ENCODE data around the gene DPP10.

The DPP10 gene

GRCh38 chr2:114810092-114810491 lies 367.7 kb downstream of the DPP10 start:
- no peak for DNase-seq (ENCODE audit: low read depth)

DNA sequence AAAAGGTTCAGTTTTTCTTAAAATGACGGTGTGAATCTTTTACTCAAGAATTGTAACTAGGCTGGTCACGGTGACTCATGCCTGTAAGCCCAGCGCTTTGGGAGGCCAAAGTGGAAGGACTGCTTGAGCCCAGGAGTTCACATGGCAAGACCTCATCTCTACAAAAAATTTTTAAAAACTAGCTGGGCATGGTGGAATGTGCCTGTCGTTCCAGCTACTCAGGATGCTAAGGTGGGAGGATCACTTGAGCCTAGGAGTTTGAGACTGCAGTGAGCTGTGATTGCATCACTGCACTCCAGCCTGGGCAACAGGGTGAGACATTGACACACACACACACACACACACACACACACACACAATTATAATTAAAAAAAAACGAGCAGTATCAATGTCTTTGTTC lies 369.8 kb downstream of the DPP10 start:
- DNase-seq (ENCODE audit: low read depth): no peak

- no peak for DNase-seq (ENCODE audit: low read depth)
Measured at GRCh38 chr2:114814355-114814754, 371.9 kb downstream of the DPP10 start.

- DNase-seq (ENCODE audit: low read depth): no peak
Measured at GRCh38 chr2:114821055-114821454, 378.6 kb downstream of the DPP10 start.

GRCh38 chr2:114843963-114844362 lies 401.5 kb downstream of the DPP10 start:
- DNase-seq (ENCODE audit: low read depth): no peak

DNA sequence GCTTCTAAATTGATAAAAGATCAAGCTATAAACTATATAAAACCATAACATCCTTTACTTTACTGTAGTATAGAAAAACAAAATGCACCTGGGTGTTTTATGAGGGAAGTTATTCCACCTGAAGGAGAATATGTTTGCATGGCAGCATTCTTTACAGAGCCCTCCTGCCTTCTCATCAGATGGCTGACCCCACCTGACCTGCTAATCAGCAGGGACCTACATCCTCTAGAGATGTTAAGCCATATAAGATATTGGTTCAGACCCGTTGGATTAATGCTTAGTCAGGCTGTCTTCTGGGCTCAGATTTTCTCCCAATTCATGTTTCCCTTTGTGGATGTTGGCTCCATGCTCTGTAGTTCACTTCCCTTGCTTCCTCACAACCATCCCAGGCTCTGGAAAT lies 414.8 kb downstream of the DPP10 start:
- DNase-seq (ENCODE audit: low read depth): no peak

DNA sequence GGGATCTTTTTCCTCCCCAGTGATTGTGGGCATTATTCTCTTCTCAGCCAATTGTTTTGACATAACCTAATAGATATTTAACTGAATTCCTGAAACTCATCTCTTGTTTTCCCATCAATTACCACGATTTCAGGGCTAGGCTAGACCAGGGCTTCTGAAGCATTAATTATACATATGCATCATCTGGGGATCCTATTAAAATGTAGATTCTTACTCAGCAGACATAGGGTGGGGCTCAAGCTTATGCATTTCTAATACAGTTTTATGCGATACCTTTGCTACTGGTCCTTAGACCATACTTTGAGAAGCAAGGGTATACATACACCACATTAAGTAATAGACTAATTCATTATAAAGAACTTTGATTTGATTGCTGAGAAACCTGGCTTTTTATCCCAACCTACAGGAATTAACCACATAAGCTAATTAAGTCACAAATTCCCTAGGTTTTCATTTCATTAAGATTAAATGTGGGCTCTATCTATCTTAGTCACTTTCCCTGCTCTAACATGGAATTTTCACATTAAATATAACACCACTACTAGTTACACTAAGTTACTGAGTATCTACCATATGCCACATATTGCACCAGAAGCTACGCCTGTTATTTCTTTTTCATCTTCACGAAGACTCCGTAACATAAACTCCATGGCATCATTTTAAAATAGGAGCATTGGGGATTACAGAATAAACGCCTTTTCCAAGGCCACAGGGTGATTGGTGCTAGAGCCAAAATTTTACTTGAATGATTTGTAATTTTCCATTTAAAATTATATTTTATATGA lies 417.5 kb downstream of the DPP10 start:
- DNase-seq (ENCODE audit: low read depth): no peak

DNA sequence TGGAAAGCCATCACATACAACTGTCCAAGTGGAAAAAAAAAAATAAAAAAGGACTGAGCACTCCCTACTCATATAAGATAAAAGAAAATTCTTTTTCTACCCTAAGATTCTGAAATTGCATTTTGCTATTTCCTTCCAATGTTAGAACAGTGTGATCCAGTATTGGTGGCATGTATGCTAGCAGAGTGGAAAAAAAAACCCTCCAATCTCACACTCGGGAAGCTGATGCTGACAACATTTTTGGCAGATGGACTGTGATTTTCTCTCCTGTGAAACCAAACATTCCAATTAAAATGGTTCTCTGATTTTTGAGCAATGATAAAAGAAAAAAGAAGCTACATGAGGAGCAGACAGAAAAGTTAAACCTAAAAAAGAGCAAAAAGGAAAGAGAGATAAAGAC lies 419.8 kb downstream of the DPP10 start:
- DNase-seq (ENCODE audit: low read depth): no peak

GRCh38 chr2:114864901-114865300 lies 422.5 kb downstream of the DPP10 start:
- no peak for DNase-seq (ENCODE audit: low read depth)

- no peak for DNase-seq (ENCODE audit: low read depth)
Measured at GRCh38 chr2:114880046-114880445, 437.6 kb downstream of the DPP10 start.

DNA sequence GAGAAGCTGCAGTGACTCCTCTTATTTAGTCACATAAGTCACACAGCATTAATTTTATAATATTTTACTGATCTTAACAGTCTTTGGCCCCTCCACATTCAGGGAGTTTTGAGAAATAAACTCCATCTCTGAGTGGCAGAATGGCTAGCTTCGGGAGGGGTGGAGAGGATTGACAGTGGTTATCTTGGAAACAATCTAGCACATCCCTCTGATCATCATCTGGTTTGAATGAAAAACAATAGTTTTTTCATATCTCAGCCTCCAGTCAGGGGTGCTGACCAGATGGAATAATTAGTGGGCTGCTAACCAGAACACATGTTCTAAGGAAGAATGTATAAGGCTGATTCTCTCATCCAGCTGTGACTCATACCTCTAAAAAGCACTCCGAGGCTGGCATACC lies 477.5 kb downstream of the DPP10 start:
- no peak for DNase-seq (ENCODE audit: low read depth)

GRCh38 chr2:114922076-114922475 lies 479.6 kb downstream of the DPP10 start:
- no peak for DNase-seq (ENCODE audit: low read depth)

- no peak for DNase-seq (ENCODE audit: low read depth)
Measured at GRCh38 chr2:114925296-114926255, 483.1 kb downstream of the DPP10 start.

DNA sequence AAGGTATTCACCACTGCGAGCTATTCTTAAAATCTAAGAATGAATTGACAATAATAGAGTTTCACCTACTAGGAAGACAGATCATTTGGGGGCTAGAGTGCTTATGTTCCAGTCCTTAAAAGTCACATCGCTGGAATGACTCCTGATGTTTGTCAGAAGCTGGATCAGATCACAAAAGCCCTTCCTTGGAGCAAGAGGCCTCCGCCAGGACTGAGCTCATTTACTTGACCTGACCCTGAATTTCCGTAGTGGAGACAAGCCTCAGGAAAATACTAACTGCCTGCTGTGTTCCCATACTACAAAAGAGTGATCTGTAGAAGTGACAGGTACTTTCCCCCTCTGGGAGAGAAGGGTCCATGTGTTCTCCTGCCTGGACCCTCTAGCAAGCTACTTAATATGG lies 483.9 kb downstream of the DPP10 start:
- DNase-seq (ENCODE audit: low read depth): no peak

DNA sequence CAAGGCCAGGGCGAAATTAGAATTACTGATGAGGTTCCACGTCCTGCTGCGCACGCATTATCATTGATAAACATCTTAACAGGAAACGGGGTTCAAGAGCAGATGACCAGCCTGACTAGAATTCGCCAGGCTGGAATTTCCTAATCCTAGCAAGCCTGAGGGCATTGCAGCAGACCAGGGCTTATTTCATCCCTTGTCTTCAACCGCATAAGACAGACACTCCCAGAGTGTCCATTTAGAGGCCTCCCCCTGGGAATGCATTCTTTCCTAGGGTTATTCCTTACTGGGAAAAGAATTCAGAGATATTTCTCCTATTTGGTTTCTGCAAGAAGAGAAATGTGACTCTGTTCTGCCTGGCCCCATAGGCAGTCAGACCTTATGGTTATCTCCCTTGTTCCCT lies 486.8 kb downstream of the DPP10 start:
- no peak for DNase-seq (ENCODE audit: low read depth)

DNA sequence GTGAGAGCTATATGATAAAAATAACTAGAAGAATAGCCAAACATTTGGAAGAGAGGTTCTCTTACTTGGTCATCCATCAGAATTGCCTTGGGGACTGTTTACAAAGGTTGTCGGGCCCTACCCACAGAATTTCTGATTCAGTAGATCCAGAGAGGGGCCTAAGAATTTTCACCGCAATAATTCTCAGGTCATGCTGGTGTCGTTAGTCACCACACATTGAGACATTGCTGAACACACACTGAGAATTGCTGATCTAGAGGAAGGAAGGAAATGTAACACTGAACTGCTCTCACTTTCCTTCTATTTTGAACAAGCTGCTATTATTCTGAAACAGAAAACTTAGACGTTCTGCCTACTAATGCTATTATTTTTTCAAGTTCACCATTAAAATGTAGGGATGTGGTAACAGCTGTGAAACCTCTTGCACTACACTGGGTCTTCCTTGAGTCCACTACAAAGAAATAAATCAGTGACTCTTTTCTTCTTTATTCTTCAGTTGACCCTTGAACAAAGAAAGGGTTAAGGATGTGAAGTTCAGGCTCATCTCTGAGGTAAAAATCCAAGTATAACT lies 491.3 kb downstream of the DPP10 start:
- no peak for DNase-seq (ENCODE audit: low read depth)

- no peak for DNase-seq (ENCODE audit: low read depth)
Measured at GRCh38 chr2:114935031-114935430, 492.6 kb downstream of the DPP10 start.

DNA sequence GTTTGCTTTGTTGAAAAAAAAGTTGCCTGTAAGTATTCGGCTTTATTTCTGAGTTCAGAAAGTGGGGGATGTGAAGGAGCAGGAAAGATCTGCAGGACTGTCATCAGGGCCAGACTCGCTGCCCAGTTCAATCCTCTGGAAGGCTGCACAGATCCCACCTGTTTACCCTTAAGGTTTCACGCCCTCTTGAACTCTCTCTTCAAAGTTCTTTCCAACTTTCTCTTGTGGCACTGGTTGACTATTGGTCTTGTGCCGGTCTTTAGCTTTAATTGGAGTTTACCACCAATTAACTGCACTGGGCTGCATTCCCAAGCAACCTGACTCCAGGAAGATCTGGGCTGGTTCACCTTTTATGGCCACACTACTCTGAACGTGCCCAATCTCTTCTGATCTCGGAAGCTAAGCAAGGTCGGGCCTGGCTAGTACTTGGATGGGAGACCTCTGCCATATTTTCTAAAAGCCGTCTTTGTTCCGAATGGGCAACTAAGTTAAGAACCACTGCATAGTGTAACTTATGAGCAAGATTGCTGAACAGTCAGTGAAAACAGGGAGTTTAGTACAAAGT lies 495.0 kb downstream of the DPP10 start:
- DNase-seq (ENCODE audit: low read depth): no peak

GRCh38 chr2:114940785-114941458 lies 498.5 kb downstream of the DPP10 start:
- DNase-seq (ENCODE audit: low read depth): no peak

DNA sequence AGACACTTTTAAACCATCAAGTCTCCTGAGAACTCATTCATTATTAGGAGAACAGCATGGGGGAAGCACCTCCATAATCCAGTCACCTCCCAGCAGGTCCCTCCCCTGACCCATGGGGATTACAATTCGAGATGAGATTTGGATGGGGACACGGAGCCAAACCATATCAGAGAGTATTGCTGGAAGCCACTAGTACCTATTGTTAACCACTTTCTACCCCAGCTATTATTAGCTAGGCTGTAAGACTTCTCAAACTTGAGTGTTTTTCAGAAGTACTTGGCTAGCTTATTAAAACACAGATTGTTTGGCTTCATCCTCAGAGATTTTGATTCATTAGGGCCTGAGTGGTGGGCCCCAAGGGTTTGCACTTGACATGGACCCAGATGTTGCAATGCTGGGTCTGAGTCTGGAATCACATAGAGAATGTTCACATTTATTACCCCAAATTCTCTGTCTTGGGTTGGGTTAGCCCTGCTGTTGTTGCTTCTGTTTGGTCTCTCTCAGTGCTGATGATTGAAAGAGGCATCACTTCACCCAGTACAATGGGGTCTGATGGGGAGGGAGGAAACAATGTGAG lies 506.9 kb downstream of the DPP10 start:
- no peak for DNase-seq (ENCODE audit: low read depth)

DNA sequence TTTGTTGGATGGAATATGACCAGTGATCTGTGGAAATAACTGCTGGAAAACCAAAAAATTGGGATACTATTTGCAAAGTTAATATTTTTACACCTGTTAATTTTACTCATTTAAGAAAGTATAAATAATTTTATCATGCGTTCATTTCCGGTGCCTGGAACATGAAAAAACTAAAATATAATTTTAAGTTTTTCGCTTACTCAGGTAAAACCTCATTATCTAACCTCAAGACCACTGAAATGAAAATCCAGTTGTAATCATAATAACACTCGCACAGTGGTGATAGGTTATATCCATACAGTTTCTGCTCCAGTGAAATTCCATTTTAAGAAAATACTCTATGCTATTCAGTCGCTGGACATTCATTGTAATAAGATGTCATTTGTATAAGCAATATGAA lies 517.9 kb downstream of the DPP10 start:
- no peak for DNase-seq (ENCODE audit: low read depth)

- DNase-seq (ENCODE audit: low read depth): no peak
Measured at GRCh38 chr2:114962532-114962931, 520.1 kb downstream of the DPP10 start.

All from ELR (cell line).